Stimulated activated CD4-positive, alpha-beta T cell treated with anti-CD3 and anti-CD28 coated beads, Interleukin-4, amount 100 ng/mL, for 48 hours (primary cell): Measurements from ENCODE around the gene ALDH1A3.

ENCODE experiments used
- DNase-seq, 2 donors: peaks; one replicate each; pipeline ENCODE4 v3.0.0-alpha.2; 2020; ENCODE audit warnings: low read depth in 2 of 2

ALDH1A3 gene

GRCh38 chr15:100925480-100925879 is 45.8 kb downstream of the ALDH1A3 start:
- no peak for DNase-seq

- no peak for DNase-seq
These were observed 46.6 kb downstream of the ALDH1A3 start for GRCh38 chr15:100926258-100926657.

DNA sequence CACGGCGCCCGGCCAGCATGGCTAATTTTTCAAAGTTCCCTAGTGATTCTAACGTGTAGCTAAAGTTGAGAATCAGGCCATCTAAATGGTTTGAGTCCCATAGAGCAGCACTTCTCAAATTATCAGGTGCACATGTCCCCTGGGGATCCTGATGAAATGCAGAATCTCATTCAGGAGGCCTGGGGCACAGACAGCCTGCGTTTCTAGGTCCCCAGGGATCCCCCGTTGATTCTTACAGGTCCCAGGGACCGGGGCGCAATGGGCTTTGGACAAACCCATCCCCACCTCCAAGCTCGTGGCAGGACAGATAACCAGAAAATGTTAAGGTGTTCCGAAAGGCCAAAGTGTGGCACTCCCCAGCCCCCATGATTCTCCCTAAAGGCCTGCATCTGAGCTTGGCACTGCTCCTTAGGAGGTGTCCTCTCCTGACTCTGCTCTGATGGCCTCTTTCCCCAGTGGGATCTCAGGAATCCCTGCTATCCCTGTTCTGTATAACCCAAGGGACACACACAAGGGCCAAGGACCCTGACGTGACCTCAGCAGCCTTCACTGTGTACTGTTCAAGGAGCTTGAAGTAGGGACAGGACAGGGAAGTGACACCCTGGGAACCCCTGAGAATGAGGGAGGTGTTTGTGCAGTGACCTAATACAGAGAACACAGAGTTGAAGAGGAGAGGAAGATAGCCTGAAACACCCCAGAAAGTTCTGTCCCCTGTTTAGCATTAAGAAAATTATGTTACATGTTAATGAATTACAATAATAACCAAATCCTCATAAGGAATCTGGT is 47.5 kb downstream of the ALDH1A3 start:
- no peak for DNase-seq

DNA sequence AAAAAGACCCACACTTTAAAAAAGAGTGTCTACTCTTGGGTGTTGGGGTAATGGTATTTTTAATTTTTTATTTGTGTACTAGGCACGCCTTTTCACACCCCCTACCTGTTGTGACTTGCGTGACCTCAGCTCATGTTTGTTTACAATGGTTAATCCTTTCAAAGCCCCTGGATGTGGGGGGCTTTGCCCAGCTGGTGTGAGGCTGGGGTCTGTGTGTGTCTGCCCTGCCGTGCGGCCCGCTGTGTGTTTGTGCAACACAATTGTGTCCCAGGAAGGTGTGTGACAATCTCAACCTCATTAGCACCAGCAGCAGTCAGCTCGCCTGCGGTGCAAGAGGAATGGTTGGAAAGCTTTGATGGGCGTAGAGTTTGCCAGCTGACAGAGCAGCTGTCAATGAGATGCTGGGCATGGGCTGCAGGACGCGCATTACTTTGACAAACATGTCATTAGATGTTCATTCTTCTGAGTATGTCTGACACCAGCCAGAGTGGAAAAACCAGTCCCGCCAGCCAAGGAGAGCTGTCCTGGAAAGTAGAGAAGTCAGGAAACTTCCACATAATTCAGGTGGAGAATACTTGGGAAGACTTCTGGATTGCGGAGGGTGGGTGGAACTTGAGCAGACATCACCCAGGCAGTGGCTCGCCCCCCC is 49.1 kb downstream of the ALDH1A3 start:
- no peak for DNase-seq

DNA sequence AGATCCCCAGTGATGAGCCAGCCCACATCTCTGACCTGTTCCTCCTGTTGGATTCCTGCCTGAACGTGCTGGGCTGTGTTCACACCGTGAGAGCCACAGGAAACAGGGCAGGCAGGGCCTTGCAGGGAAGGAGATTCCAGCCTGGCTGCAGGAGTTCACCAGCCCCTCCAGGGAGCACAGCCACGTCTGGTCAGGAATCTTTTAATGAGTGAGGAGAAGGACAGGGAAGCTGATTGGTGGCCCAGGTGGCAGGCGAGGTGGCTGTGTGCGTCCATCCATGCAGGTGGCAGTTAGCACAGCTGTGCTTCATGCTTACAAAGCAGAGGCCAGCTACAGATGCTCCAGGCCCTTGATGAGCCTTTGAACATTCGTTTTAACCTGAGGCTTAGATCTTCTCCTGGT is 50.0 kb downstream of the ALDH1A3 start:
- DNase-seq = no peak

GRCh38 chr15:100930306-100930848 is 50.7 kb downstream of the ALDH1A3 start:
- DNase-seq = no peak

GRCh38 chr15:100931143-100931890 is 51.7 kb downstream of the ALDH1A3 start:
- DNase-seq = no peak

GRCh38 chr15:100932676-100933348 is 53.2 kb downstream of the ALDH1A3 start:
- DNase-seq = no peak

GRCh38 chr15:100934166-100934565 is 54.5 kb downstream of the ALDH1A3 start:
- no peak for DNase-seq

- no peak for DNase-seq
These were observed 55.1 kb downstream of the ALDH1A3 start for GRCh38 chr15:100934726-100935125.

DNA sequence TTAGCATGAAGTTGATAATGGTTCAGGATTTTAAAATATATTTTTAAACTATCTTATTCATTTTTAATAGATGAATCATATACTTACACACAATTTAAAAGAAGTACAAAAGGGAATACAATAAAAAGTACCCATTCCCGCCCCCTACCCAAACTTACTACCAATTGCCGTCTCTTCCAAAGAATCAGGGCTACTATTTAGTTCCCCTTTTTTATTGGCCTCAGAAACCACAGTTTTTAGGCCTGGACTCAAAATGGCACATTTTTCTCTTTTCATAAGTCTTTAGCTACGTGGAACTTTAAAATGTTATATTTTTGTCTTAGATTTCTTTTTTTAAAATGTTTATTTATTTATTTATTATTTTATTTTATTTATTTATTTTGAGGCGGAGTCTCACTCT is 57.5 kb downstream of the ALDH1A3 start:
- no peak for DNase-seq

DNA sequence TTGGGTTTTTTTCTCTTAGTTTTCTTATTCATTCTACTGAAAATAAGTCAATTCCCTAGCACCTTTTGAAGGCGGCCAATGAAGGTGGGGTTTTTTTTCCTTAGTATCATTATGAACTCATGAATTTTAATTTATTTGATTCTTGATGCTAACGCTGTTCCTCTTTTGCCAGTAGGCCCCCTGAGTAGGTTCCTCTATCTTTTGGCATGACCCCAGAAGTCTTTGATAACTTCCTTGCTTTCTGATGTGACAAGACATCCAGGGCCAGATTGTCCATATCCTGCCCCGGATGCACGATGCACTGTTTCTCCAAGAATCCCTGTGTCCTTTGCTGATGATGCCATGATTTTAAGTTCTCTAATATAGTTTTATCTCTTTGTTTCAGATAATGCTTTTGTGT is 60.2 kb downstream of the ALDH1A3 start:
- no peak for DNase-seq

DNA sequence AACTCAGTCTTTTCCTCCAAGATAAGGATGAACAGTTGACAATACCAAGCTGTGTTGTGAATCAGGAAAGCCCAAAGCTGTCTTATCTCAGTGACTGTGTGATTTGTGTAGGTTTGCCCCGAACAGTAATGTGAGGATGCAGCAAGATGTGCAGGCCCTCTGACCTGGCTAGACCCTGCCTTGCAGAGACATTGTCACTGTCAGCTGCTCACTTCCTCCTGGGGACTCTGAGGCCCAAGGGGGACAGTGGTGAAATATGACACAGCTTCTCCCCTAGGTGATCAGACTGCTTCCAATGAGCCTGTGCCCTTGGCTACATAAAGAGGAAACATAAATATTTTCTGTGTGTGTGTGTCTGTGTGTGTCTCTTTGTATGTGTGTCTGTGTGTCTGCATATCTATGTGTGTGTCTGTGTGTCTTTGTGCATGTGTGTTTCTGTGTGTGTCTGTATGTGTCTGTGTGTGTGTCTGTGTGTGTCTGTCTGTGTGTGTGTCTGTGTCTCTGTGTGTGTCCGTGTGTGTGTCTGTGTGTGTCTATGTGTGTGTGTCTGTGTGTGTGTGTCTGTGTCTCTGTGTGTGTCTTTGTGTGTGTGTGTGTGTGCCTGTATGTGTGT is 61.2 kb downstream of the ALDH1A3 start:
- DNase-seq = no peak

- no peak for DNase-seq
These were observed 61.9 kb downstream of the ALDH1A3 start for GRCh38 chr15:100941536-100941935.

DNA sequence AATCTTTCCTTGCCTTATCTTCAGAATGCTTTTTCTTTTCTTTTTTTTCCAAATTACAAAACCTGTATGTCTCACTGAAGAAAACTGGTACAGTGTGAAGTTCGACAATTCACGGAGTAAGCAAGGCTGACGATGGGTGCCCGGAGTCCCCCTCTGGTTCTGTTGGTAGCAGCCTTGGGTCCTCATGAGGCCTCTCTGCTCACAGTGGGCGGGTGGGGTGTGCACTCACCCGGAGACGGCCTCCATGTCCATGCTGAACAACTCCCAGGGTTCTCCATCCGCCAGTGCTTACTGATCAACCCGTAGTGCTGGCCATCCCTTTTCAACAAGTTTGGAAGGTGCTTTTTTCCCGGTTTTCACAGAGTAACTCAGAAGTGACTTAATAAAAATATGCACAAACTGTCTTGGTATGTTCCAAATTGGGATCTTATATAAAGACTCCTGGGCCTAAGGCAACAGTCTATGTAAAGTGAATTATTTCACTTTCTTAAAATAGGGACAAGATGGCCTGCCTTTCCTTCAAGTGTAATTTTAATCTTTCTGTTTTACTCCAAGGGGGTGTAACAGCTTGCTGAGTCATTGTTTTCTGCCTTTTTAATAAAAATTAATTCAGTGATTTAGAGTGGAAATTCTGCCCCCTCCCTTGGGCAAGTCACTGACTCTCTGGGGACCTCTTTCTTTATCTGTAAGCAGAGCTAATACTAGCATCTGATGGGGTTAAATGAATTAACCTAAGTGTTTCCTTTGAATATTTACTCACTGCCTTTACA is 63.2 kb downstream of the ALDH1A3 start:
- no peak for DNase-seq

GRCh38 chr15:100944244-100944895 is 64.7 kb downstream of the ALDH1A3 start:
- DNase-seq = no peak

DNA sequence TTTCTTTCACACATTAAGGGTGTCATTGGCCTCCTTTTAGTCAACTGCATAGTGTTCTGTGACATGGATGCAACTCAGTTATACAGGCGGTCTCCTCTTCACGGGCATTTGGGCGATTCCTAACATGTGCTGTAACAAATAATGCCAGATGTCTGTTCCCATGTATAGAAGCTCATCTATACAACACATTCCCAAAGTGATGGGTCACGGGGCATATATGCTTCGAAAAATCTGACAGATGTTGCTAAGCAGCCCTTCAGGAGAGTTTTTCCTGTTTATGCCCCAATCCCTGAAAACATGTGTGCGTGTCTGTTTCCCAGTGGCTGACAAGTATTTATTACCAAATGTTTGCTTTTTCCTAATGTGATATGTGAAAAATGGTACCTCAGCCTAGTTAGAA is 65.4 kb downstream of the ALDH1A3 start:
- DNase-seq = no peak

DNA sequence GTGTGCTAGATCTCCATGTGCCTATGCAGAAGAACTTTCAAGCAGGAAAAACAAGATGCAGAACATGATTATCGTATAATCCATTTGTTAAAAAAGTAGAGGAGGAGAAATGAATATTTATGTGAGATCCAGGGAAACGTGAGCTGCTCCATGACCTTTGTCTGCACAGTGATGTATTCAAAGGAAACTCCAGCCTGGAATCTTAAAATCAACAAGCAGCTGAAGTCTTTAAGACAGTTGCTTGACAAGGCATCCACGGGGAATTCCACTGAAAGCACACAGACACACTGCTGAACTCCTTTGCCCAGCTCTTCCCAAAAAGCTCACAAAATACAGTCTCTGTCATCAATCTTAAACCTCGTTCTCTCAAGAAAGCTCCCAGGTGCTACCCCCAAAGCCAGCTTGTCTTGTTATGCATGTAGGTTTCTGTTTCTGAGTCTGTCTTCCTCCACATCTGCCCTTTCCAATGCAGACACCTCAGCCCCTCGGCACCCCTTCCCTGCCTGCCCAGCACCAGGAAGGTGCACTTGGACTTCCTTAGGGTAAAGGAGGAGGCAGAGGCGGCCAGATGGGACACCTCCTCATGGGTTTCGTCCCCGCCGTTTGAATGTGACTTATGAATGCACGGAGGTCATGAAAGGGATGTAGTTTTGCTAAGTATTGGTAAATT is 68.3 kb downstream of the ALDH1A3 start:
- DNase-seq = no peak

GRCh38 chr15:100948430-100948762 is 68.8 kb downstream of the ALDH1A3 start:
- no peak for DNase-seq

GRCh38 chr15:100949691-100950090 is 70.1 kb downstream of the ALDH1A3 start:
- no peak for DNase-seq
